Esophagus muscularis mucosa (tissue), 4 donors: ENCODE measurements around the gene VWA5B1. TPM values are rescaled to one million over a fixed set of nuclear protein-coding genes. Genes with fewer than 3 reads are reported as not detected.

Experiments used
- DNase-seq: peaks from one replicate; pipeline ENCODE4 v3.0.0-alpha.2; 2017; ENCODE audit errors: extremely low spot score
- H3K27ac ChIP-seq, 4 donors: fragments of 200-600 bp; sonication (generic); replicated peaks in 1 of 4; 1 replicate in 3 of 4; 2 replicates in 1 of 4; pipeline ENCODE4 v1.5.1; 2016 to 2019; ENCODE audit warnings: mild to moderate bottlenecking in 1 of 4
- H3K27me3 ChIP-seq, 4 donors: fragments of 200-600 bp; sonication (generic); one replicate each; pipeline versions ENCODE4 v1.5.1 to v1.6.0; 2016 to 2019
- H3K36me3 ChIP-seq, 4 donors: fragments of 200-600 bp; sonication (generic); one replicate each; pipeline ENCODE4 v1.5.1; 2016 to 2019
- H3K4me1 ChIP-seq, 4 donors: fragments of 200-600 bp; sonication (generic); one replicate each; pipeline ENCODE4 v1.5.1; 2016 to 2019
- H3K4me3 ChIP-seq, 4 donors: fragments of 200-600 bp; sonication (generic); 1 replicate in 2 of 4; 2 replicates in 2 of 4; pipeline ENCODE4 v1.5.1; 2016 to 2019; ENCODE audit warnings: mild to moderate bottlenecking in 4 of 4, moderate library complexity in 1 of 4
- H3K9me3 ChIP-seq, 4 donors: fragments of 200-600 bp; sonication (generic); 1 replicate in 3 of 4; 2 replicates in 1 of 4; pipeline ENCODE4 v1.5.1; 2016 to 2019
- EP300 ChIP-seq: sonication (generic); formaldehyde crosslinking; IDR thresholded peaks from one replicate; pipeline ENCODE4 v1.6.1; 2017; ENCODE audit warnings: antibody characterized with exemption
- POLR2A ChIP-seq: fragments of 450-650 bp; IDR thresholded peaks from one replicate; pipeline ENCODE4 v1.6.1; 2017; ENCODE audit warnings: antibody characterized with exemption, moderate library complexity, mild to moderate bottlenecking, low read depth
- POLR2AphosphoS5 ChIP-seq, 2 donors: sonication (generic); formaldehyde crosslinking; IDR thresholded peaks; one replicate each; pipeline ENCODE4 v1.6.1; 2017; ENCODE audit warnings: antibody characterized with exemption in 2 of 2
- WGBS: methylation state at CpG from one replicate; pipeline ENCODE4 v1.1.5; 2018; 5-methylcytosine and 5-hydroxymethylcytosine counted together
- intact Hi-C: fragments of 100-400 bp; cut with DNase I; formaldehyde crosslinking; loops from one replicate; pipeline ENCODE4 v1.15.1; 2023
- total RNA-seq, 4 donors: library from RNA; depleted of rRNA; stranded (reverse); fragments of >200 nt; gene quantifications; one replicate each; pipeline versions ENCODE4 v1.1.0 to v1.2.1, GENCODE V29; 2016
- TF ChIP-seq, protein P1 (sequence below), 3 experiments: fragments of 200-600 bp in 2 of 3; fragments of 450-650 bp in 1 of 3; sonication (generic) in 2 of 3; IDR thresholded peaks; one replicate each; pipeline ENCODE4 v1.5.1; 2017 to 2019; ENCODE audit warnings: antibody characterized with exemption in 3 of 3, mild to moderate bottlenecking in 2 of 3, moderate library complexity in 1 of 3

The VWA5B1 gene
- total RNA-seq, 4 donors from 2014 or later = under 0.01 TPM; not detected in 3

DNA sequence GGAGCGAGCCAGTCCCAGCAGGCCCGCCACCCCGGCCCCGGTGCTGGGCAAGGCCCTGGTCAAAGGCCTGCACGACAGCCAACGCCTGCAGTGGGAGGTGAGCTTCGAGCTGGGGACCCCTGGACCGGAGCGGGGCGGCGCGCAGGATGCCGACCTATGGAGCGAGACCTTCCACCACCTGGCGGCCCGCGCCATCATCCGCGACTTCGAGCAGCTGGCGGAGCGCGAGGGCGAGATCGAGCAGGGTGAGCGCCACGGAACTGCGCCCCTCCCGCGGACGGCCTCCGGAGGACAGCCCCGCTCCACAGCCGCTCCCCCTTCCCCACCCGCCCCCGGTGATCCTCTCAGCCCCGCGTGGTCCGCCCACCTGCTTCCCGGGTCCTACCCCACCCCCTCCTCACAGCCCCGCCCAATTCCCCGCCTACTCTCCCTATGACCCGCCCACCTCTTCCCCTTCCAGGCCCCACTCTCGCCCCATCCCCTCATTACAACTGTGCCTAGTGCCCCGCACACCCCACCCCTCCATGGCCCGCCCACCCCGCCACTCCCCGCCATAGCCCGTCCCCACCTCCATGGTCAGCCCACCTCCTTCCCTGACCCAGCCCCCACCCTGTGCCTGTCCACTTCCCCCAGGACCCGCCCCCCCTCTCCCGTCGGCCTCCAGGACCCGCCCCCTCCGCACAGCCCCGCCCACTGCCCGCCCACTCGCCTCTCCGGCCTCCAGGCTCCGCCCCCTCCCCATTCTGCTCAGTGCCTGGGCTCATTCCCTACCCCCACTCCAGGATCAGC lies 52.7 kb downstream of the VWA5B1 start:
- no peak for TF ChIP-seq EP300
- no peak for TF ChIP-seq POLR2A
- no peak for TF ChIP-seq POLR2AphosphoS5 (IDR thresholded peaks at IDR 0.05)
- TF ChIP-seq, protein P1, sequence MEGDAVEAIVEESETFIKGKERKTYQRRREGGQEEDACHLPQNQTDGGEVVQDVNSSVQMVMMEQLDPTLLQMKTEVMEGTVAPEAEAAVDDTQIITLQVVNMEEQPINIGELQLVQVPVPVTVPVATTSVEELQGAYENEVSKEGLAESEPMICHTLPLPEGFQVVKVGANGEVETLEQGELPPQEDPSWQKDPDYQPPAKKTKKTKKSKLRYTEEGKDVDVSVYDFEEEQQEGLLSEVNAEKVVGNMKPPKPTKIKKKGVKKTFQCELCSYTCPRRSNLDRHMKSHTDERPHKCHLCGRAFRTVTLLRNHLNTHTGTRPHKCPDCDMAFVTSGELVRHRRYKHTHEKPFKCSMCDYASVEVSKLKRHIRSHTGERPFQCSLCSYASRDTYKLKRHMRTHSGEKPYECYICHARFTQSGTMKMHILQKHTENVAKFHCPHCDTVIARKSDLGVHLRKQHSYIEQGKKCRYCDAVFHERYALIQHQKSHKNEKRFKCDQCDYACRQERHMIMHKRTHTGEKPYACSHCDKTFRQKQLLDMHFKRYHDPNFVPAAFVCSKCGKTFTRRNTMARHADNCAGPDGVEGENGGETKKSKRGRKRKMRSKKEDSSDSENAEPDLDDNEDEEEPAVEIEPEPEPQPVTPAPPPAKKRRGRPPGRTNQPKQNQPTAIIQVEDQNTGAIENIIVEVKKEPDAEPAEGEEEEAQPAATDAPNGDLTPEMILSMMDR (IDR thresholded peaks at IDR 0.05) = no peak
- 8% methylated on average over 23 of the region's 59 CpGs for WGBS
- DNase-seq = no peak
- H3K4me1 ChIP-seq = peaks cover 4 to 15% (median 14%) of the 10 kb centered on the region in 4 donors
- H3K4me3 ChIP-seq = peak overlapping the region; percentile 33 to 52 (median 38)
- peaks cover 0 to 45% (median 13%) of the 10 kb centered on the region in 4 donors for H3K27me3 ChIP-seq
- intact Hi-C loops = no loop called here
- H3K9me3 ChIP-seq = peaks cover 0 to 5% (median 0%) of the 10 kb centered on the region in 4 donors
- no peaks in the 10 kb centered on the region for H3K36me3 ChIP-seq
- H3K27ac ChIP-seq = no peak overlapping the region

DNA sequence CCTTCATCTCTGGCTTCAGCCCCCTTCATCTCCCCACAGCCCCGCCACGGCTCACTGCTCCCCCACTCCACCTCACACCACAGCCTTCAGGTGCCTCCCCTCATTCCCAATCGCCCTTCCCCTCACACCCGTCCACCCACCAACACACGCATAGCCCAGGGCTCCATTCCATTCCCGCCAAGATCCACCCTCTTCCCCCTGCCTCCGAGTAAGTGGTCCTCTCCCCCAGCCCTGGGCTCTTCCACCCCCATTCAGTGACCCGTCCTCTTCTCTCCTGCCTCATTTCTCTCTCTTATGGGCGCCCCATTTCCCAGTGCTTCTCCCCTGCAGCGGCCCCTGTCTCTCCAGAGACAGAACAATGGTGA lies 53.2 kb downstream of the VWA5B1 start:
- Histone ChIP-seq H3K4me1 (peaks cover 4 to 15% (median 14%) of the 10 kb centered on the region in 4 donors), H3K27me3 (peaks cover 0 to 42% (median 13%) of the 10 kb centered on the region in 4 donors), H3K27ac (no peak overlapping the region), H3K36me3 (no peaks in the 10 kb centered on the region), H3K9me3 (peaks cover 0 to 5% (median 0%) of the 10 kb centered on the region in 4 donors), H3K4me3 (peak overlapping the region in 2 of 4 donors; percentile 41 to 52)
- intact Hi-C loops = no loop called here
- no peak for TF ChIP-seq POLR2A
- TF ChIP-seq, protein P1 (IDR thresholded peaks at IDR 0.05) = no peak
- TF ChIP-seq EP300 = no peak
- TF ChIP-seq POLR2AphosphoS5 (IDR thresholded peaks at IDR 0.05) = no peak
- DNase-seq = no peak
- 24% methylated on average over 10 of the region's 10 CpGs for WGBS

DNA sequence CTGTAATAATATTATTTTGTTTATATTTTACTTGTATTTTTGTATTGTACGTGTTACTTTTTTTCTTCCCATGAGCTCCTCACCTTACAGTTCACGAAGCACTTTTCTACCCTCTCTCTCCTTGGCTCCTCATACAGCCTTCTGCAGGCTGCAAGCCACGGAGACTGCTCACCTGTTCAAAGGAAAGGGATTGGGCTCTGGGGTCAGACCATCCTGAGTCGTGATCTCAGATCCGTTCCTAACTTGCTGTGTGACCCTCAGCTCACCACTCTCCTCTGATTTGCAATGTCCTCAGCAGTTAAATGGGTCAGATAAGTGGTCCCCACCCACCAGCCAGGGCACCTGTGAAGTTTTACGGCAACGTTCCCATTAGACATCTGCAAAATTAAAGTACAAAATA lies 54.1 kb downstream of the VWA5B1 start:
- TF ChIP-seq POLR2A (no peak), POLR2AphosphoS5 (IDR thresholded peaks at IDR 0.05) (no peak), EP300 (no peak)
- TF ChIP-seq, protein P1 (IDR thresholded peaks at IDR 0.05) = no peak
- Histone ChIP-seq H3K27me3 (peaks cover 0 to 42% (median 13%) of the 10 kb centered on the region in 4 donors), H3K4me3 (no peak overlapping the region), H3K9me3 (peaks cover 0 to 5% (median 0%) of the 10 kb centered on the region in 4 donors), H3K4me1 (peaks cover 4 to 15% (median 14%) of the 10 kb centered on the region in 4 donors), H3K27ac (no peak overlapping the region), H3K36me3 (no peaks in the 10 kb centered on the region)
- no peak for DNase-seq
- intact Hi-C loops = no loop called here
- WGBS = 59% methylated on average over 7 of the region's 7 CpGs

DNA sequence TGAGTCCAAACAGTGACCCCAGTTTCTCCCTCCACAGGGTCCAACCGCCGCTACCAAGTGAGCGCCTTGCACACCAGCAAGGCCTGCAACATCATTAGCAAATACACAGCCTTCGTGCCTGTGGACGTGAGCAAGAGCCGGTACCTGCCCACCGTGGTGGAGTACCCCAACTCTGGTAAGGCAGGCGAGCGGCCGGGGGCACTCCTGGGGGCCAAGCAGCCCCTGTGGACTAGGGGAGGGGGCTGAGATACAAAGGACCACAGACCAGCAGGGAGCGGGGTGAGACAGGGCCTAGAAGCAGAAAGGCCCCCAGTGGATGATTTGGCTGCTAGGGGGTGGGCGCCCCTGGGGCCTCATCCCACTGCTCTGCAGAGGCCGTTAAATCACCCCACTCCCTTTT lies 54.7 kb downstream of the VWA5B1 start:
- 85% methylated on average over 6 of the region's 13 CpGs for WGBS
- DNase-seq = no peak
- Histone ChIP-seq H3K27me3 (peaks cover 0 to 42% (median 13%) of the 10 kb centered on the region in 4 donors), H3K27ac (no peak overlapping the region), H3K4me1 (peaks cover 4 to 15% (median 14%) of the 10 kb centered on the region in 4 donors), H3K4me3 (no peak overlapping the region), H3K36me3 (no peaks in the 10 kb centered on the region), H3K9me3 (peaks cover 0 to 5% (median 0%) of the 10 kb centered on the region in 4 donors)
- intact Hi-C loops = no loop called here
- no peak for TF ChIP-seq POLR2AphosphoS5 (IDR thresholded peaks at IDR 0.05)
- no peak for TF ChIP-seq POLR2A
- TF ChIP-seq, protein P1 (IDR thresholded peaks at IDR 0.05) = no peak
- no peak for TF ChIP-seq EP300
